SK-N-SH (cell line): ENCODE measurements around the gene UNC93B1.

ENCODE experiments used
- CTCF ChIP-seq: fragments of 200-600 bp; sonication (generic); IDR thresholded peaks from 2 replicates; pipeline ENCODE4 v1.6.1; 2017; ENCODE audit warnings: antibody characterized with exemption, mild to moderate bottlenecking, moderate library complexity
- USF1 ChIP-seq: IDR thresholded peaks from 2 replicates; pipeline ENCODE4 v1.4.0; 2012; ENCODE audit warnings: low read depth, borderline replicate concordance

DNA sequence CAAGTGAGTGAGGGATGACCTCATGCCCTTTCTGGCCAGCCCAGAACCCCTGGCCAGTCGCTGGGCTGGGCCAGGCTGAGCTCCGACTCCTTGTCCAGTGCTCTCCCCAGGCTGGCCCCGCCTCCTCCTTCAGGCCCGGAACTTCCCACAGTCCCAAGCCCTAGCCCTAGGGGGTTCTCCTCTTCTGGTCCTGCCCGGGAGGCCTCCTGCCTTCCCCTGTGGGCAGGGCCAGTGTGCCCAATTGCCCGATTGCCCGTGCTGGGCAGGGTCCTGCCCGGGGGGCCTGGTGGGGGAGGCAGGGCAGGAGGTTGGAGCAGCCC is 39.1 kb upstream of the UNC93B1 start:
- no peak for TF ChIP-seq CTCF
- no peak for TF ChIP-seq USF1
